Fibroblast of lung (primary cell): Measurements from ENCODE around the gene AMBN. TPM values are rescaled to one million over a fixed set of nuclear protein-coding genes. Genes with fewer than 3 reads are reported as not detected.
A peak's percentile ranks its signal among the peaks of the same experiment; 100 is the strongest.

ENCODE experiments used
- DNase-seq, 2 donors: peaks; one replicate each; pipeline versions ENCODE4 v3.0.0 to v3.0.0-alpha.2; 2010; ENCODE audit warnings: low read depth in 2 of 2
- H2AFZ ChIP-seq: 2 replicates; pipeline ENCODE4 v1.5.1; 2012; ENCODE audit warnings: low read length, control low read depth, inconsistent platforms
- H3K27ac ChIP-seq: 2 replicates; pipeline ENCODE4 v1.5.1; 2011; ENCODE audit warnings: low read length, control low read depth; ENCODE audit not compliant: insufficient read depth
- H3K27me3 ChIP-seq: 2 replicates; pipeline ENCODE4 v1.5.1; 2011; ENCODE audit warnings: mild to moderate bottlenecking, low read length; ENCODE audit not compliant: control insufficient read depth, insufficient read depth
- H3K36me3 ChIP-seq: 2 replicates; pipeline ENCODE4 v1.5.1; 2011; ENCODE audit warnings: low read length; ENCODE audit not compliant: control insufficient read depth, insufficient read depth
- H3K4me1 ChIP-seq: 2 replicates; pipeline ENCODE4 v1.5.1; 2011; ENCODE audit warnings: low read length; ENCODE audit not compliant: control insufficient read depth, insufficient read depth; ENCODE audit errors: extremely low read depth
- H3K4me2 ChIP-seq: 2 replicates; pipeline ENCODE4 v1.5.1; 2011; ENCODE audit warnings: low read length, control low read depth; ENCODE audit not compliant: insufficient read depth; ENCODE audit errors: extremely low read depth
- H3K4me3 ChIP-seq, 4 experiments: fragments of 200-600 bp in 1 of 4; sonication (generic) in 1 of 4; replicated peaks in 1 of 4; 2 replicates each; pipeline ENCODE4 v1.5.1; 2011 to 2016; ENCODE audit warnings: low read length in 4 of 4, low read depth in 3 of 4, mild to moderate bottlenecking in 3 of 4, control low read depth in 2 of 4, inconsistent platforms in 1 of 4, mixed read lengths in 1 of 4; ENCODE audit not compliant: insufficient read depth in 1 of 4; ENCODE audit errors: control extremely low read depth in 1 of 4
- H3K79me2 ChIP-seq: 2 replicates; pipeline ENCODE4 v1.5.1; 2012; ENCODE audit warnings: mild to moderate bottlenecking, low read length, inconsistent platforms; ENCODE audit not compliant: control insufficient read depth, insufficient read depth
- H3K9ac ChIP-seq: 2 replicates; pipeline ENCODE4 v1.5.1; 2011; ENCODE audit warnings: mild to moderate bottlenecking, low read length, control low read depth; ENCODE audit not compliant: insufficient read depth
- H3K9me3 ChIP-seq: 2 replicates; pipeline ENCODE4 v1.5.1; 2012; ENCODE audit warnings: low read depth, low read length; ENCODE audit not compliant: control insufficient read depth, insufficient read depth
- H4K20me1 ChIP-seq: 2 replicates; pipeline ENCODE4 v1.5.1; 2011; ENCODE audit warnings: low read length; ENCODE audit not compliant: control insufficient read depth, insufficient read depth; ENCODE audit errors: extremely low read depth
- CTCF ChIP-seq, 2 donors: IDR thresholded peaks in 1 of 2; conservative IDR thresholded peaks in 1 of 2; 1 replicate in 1 of 2; 2 replicates in 1 of 2; pipeline ENCODE4 v1.5.1; 2011 to 2012; ENCODE audit warnings: low read length in 2 of 2, control low read depth in 1 of 2, inconsistent platforms in 1 of 2, low read depth in 1 of 2, mild to moderate bottlenecking in 1 of 2
- EZH2 ChIP-seq: IDR thresholded peaks from 2 replicates; pipeline ENCODE4 v1.5.1; 2012; ENCODE audit warnings: low read length, control low read depth, mild to moderate bottlenecking; ENCODE audit errors: missing control alignments
- polyA plus RNA-seq, 2 donors: library from polyadenylated mRNA; depleted of rRNA in 1 of 2; stranded (reverse) in 1 of 2; unstranded in 1 of 2; fragments of >200 nt; gene quantifications; 2 replicates each; pipeline ENCODE4 v1.2.1, GENCODE V29; 2011 to 2012; ENCODE audit warnings: missing spikeins in 1 of 2
- total RNA-seq: library from RNA; depleted of rRNA; stranded (reverse); fragments of >200 nt; gene quantifications from 2 replicates; pipeline ENCODE4 v1.2.1, GENCODE V29; 2014

The AMBN gene
- total and polyA plus RNA-seq, 2 donors (not counting 1 experiment from before 2014, with no cell fraction given) = not detected

- H3K36me3 ChIP-seq = no peaks in the 10 kb centered on the region
- no peak overlapping the region for H3K4me3 ChIP-seq
- H3K27me3 ChIP-seq = no peaks in the 10 kb centered on the region
- no peak for DNase-seq
- no peaks in the 10 kb centered on the region for H4K20me1 ChIP-seq
- no peaks in the 10 kb centered on the region for H3K9me3 ChIP-seq
- H3K4me1 ChIP-seq = no peaks in the 10 kb centered on the region
- no peak overlapping the region for H3K9ac ChIP-seq
- H3K79me2 ChIP-seq = no peaks in the 10 kb centered on the region
- TF ChIP-seq CTCF (conservative IDR thresholded peaks at IDR 0.05 in 1 of 2, IDR thresholded peaks at IDR 0.05 in 1 of 2; ENCODE audit: low read depth in 1 of 2, low read length in 2 of 2) = no peak
- TF ChIP-seq EZH2 = no peak
- no peak overlapping the region for H2AFZ ChIP-seq
- H3K4me2 ChIP-seq = no peak overlapping the region
- H3K27ac ChIP-seq = no peak overlapping the region
These were observed 8.2 kb downstream of the AMBN start for GRCh38 chr4:70600305-70600704.

- Histone ChIP-seq H3K4me1 (no peaks in the 10 kb centered on the region), H3K4me3 (no peak overlapping the region), H2AFZ (no peak overlapping the region), H3K9me3 (no peaks in the 10 kb centered on the region), H3K27me3 (no peaks in the 10 kb centered on the region), H4K20me1 (no peaks in the 10 kb centered on the region), H3K27ac (no peak overlapping the region), H3K79me2 (no peaks in the 10 kb centered on the region), H3K4me2 (no peak overlapping the region), H3K9ac (no peak overlapping the region), H3K36me3 (no peaks in the 10 kb centered on the region)
- no peak for DNase-seq
- TF ChIP-seq CTCF (conservative IDR thresholded peaks at IDR 0.05 in 1 of 2, IDR thresholded peaks at IDR 0.05 in 1 of 2; ENCODE audit: low read depth in 1 of 2, low read length in 2 of 2) (no peak), EZH2 (no peak)
These were observed 8.9 kb downstream of the AMBN start for GRCh38 chr4:70600977-70601376.

GRCh38 chr4:70601422-70602039 is 9.5 kb downstream of the AMBN start:
- Histone ChIP-seq H3K27me3 (no peaks in the 10 kb centered on the region), H3K9ac (no peak overlapping the region), H4K20me1 (no peaks in the 10 kb centered on the region), H3K4me2 (no peak overlapping the region), H3K4me1 (no peaks in the 10 kb centered on the region), H3K9me3 (no peaks in the 10 kb centered on the region), H3K4me3 (no peak overlapping the region), H2AFZ (no peak overlapping the region), H3K79me2 (no peaks in the 10 kb centered on the region), H3K27ac (no peak overlapping the region), H3K36me3 (no peaks in the 10 kb centered on the region)
- DNase-seq = peak; percentile 59 to 77
- TF ChIP-seq EZH2 (no peak), CTCF (conservative IDR thresholded peaks at IDR 0.05 in 1 of 2, IDR thresholded peaks at IDR 0.05 in 1 of 2; ENCODE audit: low read depth in 1 of 2, low read length in 2 of 2) (peak; percentile 77 to 84)
